Measurements from ENCODE around the gene SLC25A26.

Gene SLC25A26

GRCh38 chr3:66406831-66407610, 186.2 kb downstream of the SLC25A26 start:
- no peak for DNase-seq (ENCODE audit: low read depth in 2 of 2)
- TF ChIP-seq, protein P1, sequence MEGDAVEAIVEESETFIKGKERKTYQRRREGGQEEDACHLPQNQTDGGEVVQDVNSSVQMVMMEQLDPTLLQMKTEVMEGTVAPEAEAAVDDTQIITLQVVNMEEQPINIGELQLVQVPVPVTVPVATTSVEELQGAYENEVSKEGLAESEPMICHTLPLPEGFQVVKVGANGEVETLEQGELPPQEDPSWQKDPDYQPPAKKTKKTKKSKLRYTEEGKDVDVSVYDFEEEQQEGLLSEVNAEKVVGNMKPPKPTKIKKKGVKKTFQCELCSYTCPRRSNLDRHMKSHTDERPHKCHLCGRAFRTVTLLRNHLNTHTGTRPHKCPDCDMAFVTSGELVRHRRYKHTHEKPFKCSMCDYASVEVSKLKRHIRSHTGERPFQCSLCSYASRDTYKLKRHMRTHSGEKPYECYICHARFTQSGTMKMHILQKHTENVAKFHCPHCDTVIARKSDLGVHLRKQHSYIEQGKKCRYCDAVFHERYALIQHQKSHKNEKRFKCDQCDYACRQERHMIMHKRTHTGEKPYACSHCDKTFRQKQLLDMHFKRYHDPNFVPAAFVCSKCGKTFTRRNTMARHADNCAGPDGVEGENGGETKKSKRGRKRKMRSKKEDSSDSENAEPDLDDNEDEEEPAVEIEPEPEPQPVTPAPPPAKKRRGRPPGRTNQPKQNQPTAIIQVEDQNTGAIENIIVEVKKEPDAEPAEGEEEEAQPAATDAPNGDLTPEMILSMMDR (IDR thresholded peaks at IDR 0.05; ENCODE audit: low read depth, low read length): no peak
- no peak overlapping the region for H3K4me3 ChIP-seq (replicated peaks in 1 of 2; ENCODE audit: low read depth in 2 of 2, low read length in 2 of 2)

- no peak overlapping the region for H3K4me3 ChIP-seq (replicated peaks in 1 of 2; ENCODE audit: low read depth in 2 of 2, low read length in 2 of 2)
- TF ChIP-seq, protein P1 (IDR thresholded peaks at IDR 0.05; ENCODE audit: low read depth, low read length): peak; percentile 94
- peak; percentile 63 to 64 for DNase-seq (ENCODE audit: low read depth in 2 of 2)
Observed at GRCh38 chr3:66407611-66408218, 186.9 kb downstream of the SLC25A26 start.

DNA sequence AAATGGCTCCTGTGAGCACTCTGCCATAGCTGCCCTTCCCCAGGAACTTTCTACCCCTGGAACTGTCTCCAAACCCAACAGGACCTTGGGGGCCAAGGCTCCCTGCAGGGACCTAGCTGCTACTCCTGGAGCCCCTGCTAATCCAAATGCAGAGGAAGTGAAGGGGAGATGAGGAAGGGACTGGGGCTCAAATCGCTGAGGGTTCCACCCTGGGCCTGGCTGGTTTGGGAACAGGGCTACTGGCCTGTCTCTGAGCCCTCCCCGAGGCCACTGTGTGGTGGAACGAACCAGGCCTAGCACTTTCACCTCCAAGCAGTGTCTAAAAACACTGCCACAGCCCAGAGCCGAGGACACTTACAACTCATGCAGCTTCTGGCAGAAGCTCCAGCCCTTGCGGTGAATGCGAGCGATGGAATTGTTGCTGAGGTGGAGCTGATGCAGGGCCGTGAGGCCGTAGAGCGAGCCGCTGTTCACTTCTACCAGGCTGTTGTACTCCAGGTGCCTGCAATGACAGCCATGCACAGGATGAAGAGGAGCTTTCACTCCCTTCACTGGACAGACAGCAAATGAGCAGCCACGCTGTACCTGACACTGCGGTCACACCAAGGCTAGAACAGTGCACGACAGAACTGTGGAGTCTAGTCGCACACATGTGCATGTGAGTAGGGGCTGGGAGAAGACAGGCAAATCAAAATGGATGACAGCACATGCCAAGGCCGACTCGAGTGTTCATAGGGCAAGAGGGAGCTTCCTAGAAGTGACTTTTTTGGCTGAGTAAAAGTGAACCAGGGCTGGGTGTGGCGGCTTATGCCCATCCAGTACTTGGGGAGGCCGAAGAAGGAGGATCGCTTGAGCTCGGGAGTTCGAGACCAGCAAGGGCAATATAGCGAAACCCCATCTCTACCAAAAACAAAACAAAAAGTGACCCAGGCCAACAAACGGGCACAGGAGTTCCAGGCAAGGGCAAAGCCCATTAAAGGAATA, 189.3 kb downstream of the SLC25A26 start:
- no peak for DNase-seq (ENCODE audit: low read depth in 2 of 2)
- H3K4me3 ChIP-seq (replicated peaks in 1 of 2; ENCODE audit: low read depth in 2 of 2, low read length in 2 of 2): no peak overlapping the region
- TF ChIP-seq, protein P1 (IDR thresholded peaks at IDR 0.05; ENCODE audit: low read depth, low read length): no peak

DNA sequence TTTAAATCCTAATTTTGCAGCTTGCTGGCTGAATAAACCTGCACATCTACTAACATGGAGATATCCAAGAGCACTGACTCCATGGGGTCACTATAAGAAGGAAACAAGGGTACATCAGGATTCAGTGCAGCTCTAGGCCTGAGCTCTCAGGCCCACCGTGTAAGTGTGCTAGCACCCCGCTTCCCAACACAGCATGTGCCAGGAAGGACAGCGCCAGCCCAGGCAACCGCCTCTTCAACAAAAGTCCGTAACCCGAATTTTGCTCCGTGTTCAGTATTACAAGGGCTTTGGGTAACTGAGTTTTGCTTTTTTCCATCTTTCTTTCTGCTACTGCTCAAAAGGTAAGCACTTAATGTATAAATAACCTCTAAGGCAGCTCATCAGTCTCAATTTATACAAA, 190.2 kb downstream of the SLC25A26 start:
- TF ChIP-seq, protein P1 (IDR thresholded peaks at IDR 0.05; ENCODE audit: low read depth, low read length): no peak
- H3K4me3 ChIP-seq (replicated peaks in 1 of 2; ENCODE audit: low read depth in 2 of 2, low read length in 2 of 2): no peak overlapping the region
- no peak for DNase-seq (ENCODE audit: low read depth in 2 of 2)

DNA sequence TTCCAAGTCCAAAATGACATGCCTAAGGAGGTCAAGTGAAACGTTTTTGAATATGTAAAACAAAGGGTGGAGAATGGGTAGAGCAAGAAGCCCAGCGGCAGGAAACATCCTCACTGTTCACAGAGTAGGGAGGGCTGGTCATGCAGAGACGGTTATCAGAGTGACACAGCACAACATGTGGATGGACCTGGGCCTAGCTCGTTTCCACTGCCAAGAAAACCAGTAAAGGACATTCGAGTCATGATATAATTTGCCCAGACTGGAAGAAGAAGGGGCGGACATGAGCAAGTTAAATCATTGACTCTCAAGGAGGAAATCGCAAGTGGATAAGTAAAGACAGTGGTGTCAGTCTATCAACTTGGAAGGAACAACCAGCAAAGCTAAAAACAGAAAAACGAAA, 190.7 kb downstream of the SLC25A26 start:
- TF ChIP-seq, protein P1 (IDR thresholded peaks at IDR 0.05; ENCODE audit: low read depth, low read length): no peak
- peak; percentile 20 to 45 for DNase-seq (ENCODE audit: low read depth in 2 of 2)
- no peak overlapping the region for H3K4me3 ChIP-seq (replicated peaks in 1 of 2; ENCODE audit: low read depth in 2 of 2, low read length in 2 of 2)
